GM20000 (cell line): ENCODE data around the gene PDIA2.
"Not testable (repeated sequence)": the region's sequence is repeated elsewhere in the genome, so short reads cannot be mapped to it uniquely, and the experiment has no call there.

Experiments
- DNase-seq: peaks from one replicate; pipeline ENCODE4 v3.0.0; 2012; ENCODE audit warnings: low spot score
- TF ChIP-seq, protein P1 (sequence below): IDR thresholded peaks from 2 replicates; pipeline ENCODE4 v1.5.1; 2012; ENCODE audit warnings: mild to moderate bottlenecking, control low read depth; ENCODE audit errors: extremely low read depth, missing control alignments

PDIA2 gene

DNA sequence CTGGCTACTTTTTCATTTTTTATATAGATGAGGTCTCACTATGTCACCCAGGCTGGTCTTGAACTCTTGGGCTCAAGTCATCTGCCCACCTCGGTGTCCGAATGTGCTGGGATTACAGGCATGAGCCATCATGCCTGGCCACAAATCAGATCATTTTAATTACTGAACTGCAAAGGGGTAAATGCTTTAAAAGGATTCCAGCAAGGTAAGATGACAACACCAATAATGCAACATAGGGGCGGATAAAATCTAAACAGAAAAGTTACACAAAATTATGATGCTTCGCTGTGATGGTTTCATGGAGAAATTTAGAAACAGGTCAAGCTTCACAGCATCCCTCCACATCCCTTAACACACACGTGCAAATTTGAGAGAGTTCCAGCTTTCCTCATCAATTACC is 37.2 kb downstream of the PDIA2 start:
- no peak for DNase-seq
- TF ChIP-seq, protein P1, sequence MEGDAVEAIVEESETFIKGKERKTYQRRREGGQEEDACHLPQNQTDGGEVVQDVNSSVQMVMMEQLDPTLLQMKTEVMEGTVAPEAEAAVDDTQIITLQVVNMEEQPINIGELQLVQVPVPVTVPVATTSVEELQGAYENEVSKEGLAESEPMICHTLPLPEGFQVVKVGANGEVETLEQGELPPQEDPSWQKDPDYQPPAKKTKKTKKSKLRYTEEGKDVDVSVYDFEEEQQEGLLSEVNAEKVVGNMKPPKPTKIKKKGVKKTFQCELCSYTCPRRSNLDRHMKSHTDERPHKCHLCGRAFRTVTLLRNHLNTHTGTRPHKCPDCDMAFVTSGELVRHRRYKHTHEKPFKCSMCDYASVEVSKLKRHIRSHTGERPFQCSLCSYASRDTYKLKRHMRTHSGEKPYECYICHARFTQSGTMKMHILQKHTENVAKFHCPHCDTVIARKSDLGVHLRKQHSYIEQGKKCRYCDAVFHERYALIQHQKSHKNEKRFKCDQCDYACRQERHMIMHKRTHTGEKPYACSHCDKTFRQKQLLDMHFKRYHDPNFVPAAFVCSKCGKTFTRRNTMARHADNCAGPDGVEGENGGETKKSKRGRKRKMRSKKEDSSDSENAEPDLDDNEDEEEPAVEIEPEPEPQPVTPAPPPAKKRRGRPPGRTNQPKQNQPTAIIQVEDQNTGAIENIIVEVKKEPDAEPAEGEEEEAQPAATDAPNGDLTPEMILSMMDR = no peak

DNA sequence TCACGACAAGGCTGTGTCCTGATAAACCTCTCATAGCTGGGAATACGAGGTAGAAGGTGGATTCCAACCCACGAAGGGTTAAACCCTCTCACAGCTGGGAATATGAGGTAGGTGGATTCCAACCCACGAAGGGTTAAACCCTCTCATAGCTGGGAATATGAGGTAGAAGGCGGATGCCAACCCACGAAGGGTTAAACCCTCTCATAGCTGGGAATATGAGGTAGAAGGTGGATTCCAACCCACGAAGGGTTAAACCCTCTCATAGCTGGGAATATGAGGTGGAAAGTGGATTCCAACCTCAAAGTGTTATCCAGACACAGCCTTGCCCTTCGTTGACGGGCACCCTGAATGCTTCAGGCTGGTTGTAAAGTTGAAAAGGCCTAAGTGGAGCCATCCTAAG is 38.6 kb downstream of the PDIA2 start:
- no peak for DNase-seq
- TF ChIP-seq, protein P1 = no peak

DNA sequence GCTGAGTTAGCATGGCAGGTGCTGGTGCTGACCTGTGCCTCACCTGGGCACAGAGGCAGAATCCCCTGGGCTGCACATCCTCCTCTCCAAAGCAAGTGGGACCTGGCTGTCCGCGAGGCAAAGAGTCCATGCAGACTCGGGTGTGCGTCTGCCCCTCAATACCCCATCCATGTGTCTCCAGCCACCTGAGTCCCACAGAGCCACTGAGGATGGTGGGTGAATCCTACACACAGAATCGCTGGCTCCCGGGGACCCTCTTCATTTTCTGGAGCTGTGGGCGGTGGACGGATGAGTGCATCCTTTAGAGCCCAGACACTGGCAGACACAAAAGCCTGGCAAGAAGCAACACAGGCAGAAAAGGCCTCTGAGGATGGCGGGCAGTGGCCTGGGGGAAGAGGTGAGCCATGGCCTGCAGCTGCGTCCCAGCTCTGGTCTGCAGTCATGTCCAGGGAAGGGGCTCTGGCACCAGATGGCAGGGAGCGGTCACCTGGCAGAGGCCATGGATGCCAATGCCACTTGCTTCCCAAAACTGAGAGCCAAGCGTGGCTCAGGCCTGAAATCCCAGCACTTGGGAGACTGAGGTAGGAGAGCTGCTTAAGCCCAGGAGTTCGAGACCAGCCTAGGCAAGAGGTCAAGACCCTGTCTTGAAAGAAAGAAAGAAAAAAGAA is 39.6 kb downstream of the PDIA2 start:
- TF ChIP-seq, protein P1 = no peak
- no peak for DNase-seq

DNA sequence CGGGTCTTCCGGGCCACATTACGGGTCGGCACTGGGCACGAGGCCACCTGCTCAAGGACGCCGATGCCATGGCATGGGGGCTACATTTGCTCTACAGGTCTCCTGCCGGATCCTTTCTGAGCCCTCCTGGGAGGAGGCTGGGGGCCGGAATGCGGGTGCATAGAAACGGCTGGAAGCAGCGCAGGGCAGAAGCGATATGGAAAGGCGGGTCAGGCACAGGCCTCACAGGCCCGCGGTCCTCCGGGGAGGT is 41.2 kb downstream of the PDIA2 start:
- TF ChIP-seq, protein P1 = no peak
- DNase-seq = no peak

DNA sequence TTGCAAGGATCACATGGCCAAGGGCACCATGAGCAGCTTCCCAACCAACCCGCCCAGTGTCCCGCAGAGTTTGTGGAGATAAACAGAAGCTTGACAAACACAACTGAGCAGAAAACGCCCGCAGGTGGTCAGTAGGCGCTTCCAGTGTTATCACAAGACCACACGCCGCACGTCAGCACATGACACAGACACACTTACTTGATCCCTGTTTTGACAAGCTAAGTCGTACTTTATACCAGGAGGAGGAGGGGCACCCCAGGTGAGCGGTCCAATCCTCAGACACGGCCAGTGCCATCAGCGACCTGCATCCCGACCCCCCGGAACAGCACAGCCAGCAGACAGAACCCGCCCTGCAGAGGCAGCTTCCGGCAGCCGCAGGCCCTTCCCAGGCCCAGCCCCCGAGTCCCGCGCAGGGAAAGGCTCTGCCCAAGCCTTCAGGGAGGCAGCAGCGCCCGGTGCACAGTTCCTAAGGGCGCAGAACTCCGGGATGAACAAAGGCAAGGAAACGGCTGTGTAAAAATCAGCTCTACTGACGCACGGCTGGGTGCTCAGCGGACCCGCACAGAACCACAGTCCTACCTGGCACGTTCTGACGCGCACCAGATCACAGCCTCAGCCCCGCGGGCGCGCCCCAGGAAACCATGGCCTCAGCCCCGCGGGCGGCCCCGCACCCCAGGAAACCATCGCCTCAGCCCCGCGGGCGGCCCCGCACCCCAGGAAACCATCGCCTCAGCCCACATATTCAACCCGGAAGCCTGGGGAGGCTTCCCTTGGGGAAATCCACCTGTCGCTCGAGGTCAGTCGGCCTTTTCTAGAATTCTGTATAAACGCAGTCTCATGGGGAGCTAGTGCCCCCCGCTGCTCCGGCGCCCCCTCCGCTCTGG is 41.7 kb downstream of the PDIA2 start:
- DNase-seq = peak; percentile 79
- TF ChIP-seq, protein P1 = no peak

DNA sequence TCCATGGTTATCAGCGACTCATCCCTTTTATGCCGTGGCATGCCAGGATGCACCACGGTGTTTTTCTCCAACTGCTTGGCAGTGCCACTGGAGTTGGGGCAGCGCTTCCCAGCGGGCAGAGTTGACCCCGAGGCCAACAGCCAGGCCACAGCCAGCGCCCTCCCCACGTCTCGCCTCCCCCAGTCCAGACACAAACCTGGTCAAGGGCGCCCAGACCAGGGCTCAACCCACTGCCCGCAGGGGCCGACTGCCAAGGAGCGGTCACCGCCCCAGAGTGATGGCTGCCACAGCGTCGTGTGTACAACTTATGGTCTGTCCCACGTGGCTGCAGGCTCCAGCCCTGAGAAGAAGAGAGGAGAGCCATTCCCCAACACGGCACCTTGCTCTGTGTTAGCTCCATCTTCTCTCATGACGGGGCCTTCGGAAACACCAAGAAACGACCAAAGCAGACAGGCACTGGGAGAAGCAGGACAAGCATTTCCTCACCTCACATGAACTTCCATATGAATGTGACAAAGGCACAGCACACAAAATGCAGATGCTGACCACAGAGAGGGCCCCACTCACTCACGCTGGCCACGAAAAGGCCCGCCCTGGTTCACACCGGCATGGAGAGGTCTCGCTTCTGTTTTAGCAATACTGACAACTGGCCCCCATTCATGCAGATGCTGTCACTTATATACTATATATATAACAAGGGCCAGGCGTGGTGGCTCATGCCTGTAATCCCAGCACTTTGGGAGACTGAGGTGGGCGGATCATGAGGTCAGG is 42.6 kb downstream of the PDIA2 start:
- TF ChIP-seq, protein P1 = no peak
- DNase-seq = no peak

DNA sequence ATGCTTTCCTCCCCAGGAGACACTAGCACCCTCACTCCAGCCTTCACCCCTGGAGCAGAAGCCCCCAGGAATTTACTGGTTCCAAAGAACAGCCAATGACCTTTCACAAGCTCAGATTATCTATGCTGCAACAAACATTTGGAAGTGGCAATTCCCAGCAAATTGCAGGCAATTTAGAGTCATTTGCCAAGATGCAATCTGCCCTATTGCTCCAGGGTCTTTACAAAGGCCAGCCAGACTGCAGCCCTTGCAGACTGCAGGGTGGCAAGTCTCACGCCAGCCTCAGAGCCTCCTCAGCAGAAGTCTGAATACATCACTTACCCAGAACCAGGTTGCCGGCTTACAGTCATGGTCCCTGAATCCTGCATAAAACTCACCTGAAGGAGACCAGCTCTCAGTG is 47.8 kb downstream of the PDIA2 start:
- no peak for DNase-seq
- TF ChIP-seq, protein P1 = no peak

DNA sequence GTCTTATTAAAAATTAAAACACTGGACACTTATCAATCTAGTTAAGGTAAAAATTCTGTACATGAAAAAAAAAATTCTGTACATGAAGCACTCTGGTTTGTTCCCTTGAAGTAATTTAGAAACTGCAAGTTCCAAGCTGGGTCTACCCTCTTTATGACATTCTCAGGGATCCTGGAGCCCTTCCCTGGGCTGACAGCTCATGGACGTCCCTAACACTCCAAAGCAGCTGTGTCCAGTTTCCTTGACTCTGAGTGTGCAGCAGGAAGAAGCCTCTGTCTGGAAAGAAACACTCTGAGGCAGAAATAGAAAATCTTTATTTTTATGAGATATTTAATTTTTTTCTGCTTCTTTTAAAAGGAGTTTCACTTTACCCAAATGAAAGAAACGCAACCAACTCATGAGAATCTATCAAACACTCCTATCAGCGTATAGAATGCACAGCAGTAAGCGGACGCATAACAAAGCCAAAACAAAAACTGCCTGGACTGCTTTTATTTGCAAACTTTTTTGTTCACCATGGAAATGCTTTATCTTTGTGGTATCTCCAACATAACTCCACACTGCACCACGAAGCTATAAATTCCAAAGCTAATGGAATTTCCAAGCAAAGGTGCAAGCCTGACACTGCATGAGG is 48.3 kb downstream of the PDIA2 start:
- not testable (repeated sequence) for DNase-seq
